CD4-positive, alpha-beta memory T cell (primary cell): Measurements from ENCODE around the gene RPL22. TPM values are rescaled to one million over a fixed set of nuclear protein-coding genes. Genes with fewer than 3 reads are reported as not detected.

ENCODE experiments used
- CTCF ChIA-PET: fragments of 350-600 bp; sonication (Branson Sonifier 250); formaldehyde crosslinking; loops from one replicate; lab custom pipeline; 2021; ENCODE audit warnings: inconsistent platforms; ENCODE audit not compliant: partially characterized antibody; lab: Charles Lee
- POLR2A ChIA-PET: fragments of 350-600 bp; sonication (Branson Sonifier 250); formaldehyde crosslinking; loops from one replicate; lab custom pipeline; 2021; ENCODE audit not compliant: partially characterized antibody; lab: Charles Lee
- DNase-seq, 5 donors: peaks; one replicate each; pipeline versions ENCODE4 v3.0.0 to v3.0.0-alpha.2; 2020 to 2022; ENCODE audit warnings: mixed read lengths in 1 of 5
- H3K27ac ChIP-seq: one replicate; pipeline ENCODE4 v1.7.0; 2013; ENCODE audit warnings: low read depth, low read length
- H3K27me3 ChIP-seq: 2 replicates; pipeline ENCODE4 v1.7.0; 2013; ENCODE audit warnings: mild to moderate bottlenecking, low read length, moderate library complexity; ENCODE audit not compliant: insufficient read depth
- H3K36me3 ChIP-seq: 2 replicates; pipeline ENCODE4 v1.7.0; 2013; ENCODE audit warnings: mild to moderate bottlenecking, low read length, moderate library complexity; ENCODE audit not compliant: insufficient read depth
- H3K4me1 ChIP-seq: 2 replicates; pipeline ENCODE4 v1.7.0; 2013; ENCODE audit warnings: mild to moderate bottlenecking, low read length, moderate library complexity; ENCODE audit not compliant: insufficient read depth
- H3K4me3 ChIP-seq, 2 donors: one replicate each; pipeline ENCODE4 v1.7.0; 2013; ENCODE audit warnings: low read length in 2 of 2, mild to moderate bottlenecking in 1 of 2
- H3K9me3 ChIP-seq, 2 donors: one replicate each; pipeline ENCODE4 v1.7.0; 2013; ENCODE audit warnings: low read length in 2 of 2, control low read depth in 1 of 2; ENCODE audit not compliant: control insufficient read depth in 1 of 2
- H3K27ac Mint-ChIP-seq, 7 donors: one replicate each; pipeline ENCODE4 v1.8.0; 2020 to 2021; ENCODE audit warnings: mixed read lengths in 7 of 7, mild to moderate bottlenecking in 6 of 7, inconsistent platforms in 3 of 7, moderate library complexity in 3 of 7
- H3K27me3 Mint-ChIP-seq, 2 donors: one replicate each; pipeline ENCODE4 v1.8.0; 2020 to 2021; ENCODE audit warnings: mixed read lengths in 2 of 2
- H3K36me3 Mint-ChIP-seq, 2 donors: one replicate each; pipeline ENCODE4 v1.8.0; 2020 to 2021; ENCODE audit warnings: mixed read lengths in 2 of 2, inconsistent platforms in 1 of 2, mild to moderate bottlenecking in 1 of 2
- H3K4me1 Mint-ChIP-seq, 4 donors: one replicate each; pipeline ENCODE4 v1.8.0; 2020 to 2021; ENCODE audit warnings: mixed read lengths in 4 of 4, mild to moderate bottlenecking in 1 of 4
- H3K4me3 Mint-ChIP-seq, 8 donors: one replicate each; pipeline ENCODE4 v1.8.0; 2020 to 2021; ENCODE audit warnings: mixed read lengths in 8 of 8, mild to moderate bottlenecking in 7 of 8, moderate library complexity in 6 of 8, inconsistent platforms in 3 of 8
- H3K9me3 Mint-ChIP-seq, 8 donors: one replicate each; pipeline ENCODE4 v1.8.0; 2020 to 2021; ENCODE audit warnings: mixed read lengths in 8 of 8, mild to moderate bottlenecking in 5 of 8, inconsistent platforms in 3 of 8, moderate library complexity in 1 of 8
- intact Hi-C: fragments of 100-400 bp; cut with micrococcal nuclease; formaldehyde crosslinking; loops from one replicate; pipeline ENCODE4 v1.15.1; 2023
- polyA plus RNA-seq, 2 donors: library from polyadenylated mRNA; unstranded; fragments of 300-500 nt; fragmentation: Illumina TruSeq; gene quantifications; one replicate each; pipeline ENCODE4 v1.2.3, GENCODE V29; 2021
- total RNA-seq, 2 experiments: library from RNA; stranded (reverse); gene quantifications; one replicate each; pipeline ENCODE4 v1.2.3, GENCODE V29; 2021

RPL22 gene
- total and polyA plus RNA-seq, 4 experiments from 2014 or later = 215 to 503 (median 375) TPM

DNA sequence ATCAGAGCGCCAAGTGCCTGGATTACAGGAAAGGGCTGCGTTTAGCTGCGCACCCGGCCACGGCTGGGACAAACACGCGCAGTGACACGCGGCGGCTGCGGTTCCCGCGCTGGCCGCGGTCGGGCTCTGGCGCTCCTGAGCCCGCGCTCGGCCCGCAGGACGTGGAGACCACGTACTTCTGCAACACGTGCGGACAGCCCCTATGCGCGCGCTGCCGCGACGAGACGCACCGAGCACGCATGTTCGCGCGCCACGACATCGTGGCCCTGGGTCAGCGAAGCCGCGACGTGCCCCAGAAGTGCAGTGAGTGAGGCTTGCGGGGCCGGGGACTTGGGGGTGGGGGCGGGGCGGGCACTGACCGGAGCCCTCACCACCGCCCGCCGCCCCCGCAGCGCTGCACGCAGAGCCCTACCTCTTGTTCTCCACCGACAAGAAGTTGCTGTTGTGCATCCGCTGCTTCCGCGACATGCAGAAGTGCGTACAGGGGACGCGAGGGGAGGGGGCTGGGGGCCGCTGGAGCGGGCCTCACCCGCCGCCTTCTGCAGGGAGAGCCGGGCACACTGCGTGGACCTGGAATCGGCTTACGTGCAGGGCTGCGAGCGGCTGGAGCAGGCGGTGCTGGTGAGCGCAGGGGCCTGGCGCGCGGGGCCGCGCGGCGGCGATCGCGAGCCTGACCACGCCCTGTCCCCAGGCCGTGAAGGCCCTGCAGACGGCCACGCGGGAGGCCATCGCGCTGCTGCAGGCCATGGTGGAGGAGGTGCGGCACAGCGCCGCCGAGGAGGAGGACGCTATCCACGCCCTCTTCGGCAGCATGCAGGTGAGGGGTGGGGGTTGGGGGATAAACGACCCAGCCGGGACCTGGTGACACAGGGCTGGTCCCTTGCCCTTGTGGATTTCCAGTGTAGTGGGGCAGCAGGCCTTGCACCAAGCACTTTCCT, 9.6 kb upstream of the RPL22 start:
- Histone ChIP-seq H3K27ac (no peak overlapping the region), H3K4me1 (peaks cover 25% of the 10 kb centered on the region), H3K4me3 (peak overlapping the region in 1 of 2 donors; percentile 24), H3K9me3 (no peaks in the 10 kb centered on the region), H3K27me3 (no peaks in the 10 kb centered on the region), H3K36me3 (no peaks in the 10 kb centered on the region)
- POLR2A ChIA-PET = interaction anchor here (1.0 to 1.3 kb wide), 2 partner anchors 19 to 36 kb away, joined by 3 to 4 read pairs; no protein-coding TSS in a partner anchor
- peak in 2 of 5 donors; percentile 16 for DNase-seq
- Mint-ChIP-seq H3K27me3 (peaks cover 0 to 3% of the 10 kb centered on the region in 2 donors), H3K27ac (peak overlapping the region in 1 of 7 donors; percentile 75), H3K4me1 (peaks cover 2 to 27% (median 9%) of the 10 kb centered on the region in 4 donors), H3K9me3 (no peaks in the 10 kb centered on the region), H3K4me3 (peak overlapping the region; percentile 60 to 74 (median 66)), H3K36me3 (no peaks in the 10 kb centered on the region)
- CTCF ChIA-PET = interaction anchor here (1.2 kb wide), 1 partner anchor 11 kb away, joined by 3 read pairs; no protein-coding TSS in a partner anchor
- intact Hi-C loops = loop anchor here (5.0 kb wide), 1 partner anchor 38 kb away; no protein-coding TSS in a partner anchor

DNA sequence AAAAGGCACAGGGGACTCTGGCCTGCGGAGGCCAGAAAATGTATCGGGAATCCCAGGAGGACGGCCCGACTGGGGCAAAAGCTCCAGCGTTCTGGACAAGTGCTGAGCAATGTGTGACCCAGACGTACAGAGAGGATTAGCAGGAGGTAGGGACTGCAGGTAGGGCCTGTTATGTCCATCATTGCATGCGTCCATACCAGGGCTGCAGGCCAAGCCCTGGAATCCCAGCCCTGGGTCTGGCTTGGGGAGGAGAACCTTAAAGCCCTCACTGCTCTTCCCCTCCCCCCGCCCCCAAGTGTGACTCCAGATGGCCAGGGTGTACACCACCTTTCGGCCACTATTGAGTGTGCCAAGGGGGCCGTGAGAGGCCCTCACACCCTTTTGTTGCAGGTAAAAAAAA, 8.5 kb upstream of the RPL22 start:
- H3K9me3 Mint-ChIP-seq = no peaks in the 10 kb centered on the region
- no peaks in the 10 kb centered on the region for H3K36me3 Mint-ChIP-seq

DNA sequence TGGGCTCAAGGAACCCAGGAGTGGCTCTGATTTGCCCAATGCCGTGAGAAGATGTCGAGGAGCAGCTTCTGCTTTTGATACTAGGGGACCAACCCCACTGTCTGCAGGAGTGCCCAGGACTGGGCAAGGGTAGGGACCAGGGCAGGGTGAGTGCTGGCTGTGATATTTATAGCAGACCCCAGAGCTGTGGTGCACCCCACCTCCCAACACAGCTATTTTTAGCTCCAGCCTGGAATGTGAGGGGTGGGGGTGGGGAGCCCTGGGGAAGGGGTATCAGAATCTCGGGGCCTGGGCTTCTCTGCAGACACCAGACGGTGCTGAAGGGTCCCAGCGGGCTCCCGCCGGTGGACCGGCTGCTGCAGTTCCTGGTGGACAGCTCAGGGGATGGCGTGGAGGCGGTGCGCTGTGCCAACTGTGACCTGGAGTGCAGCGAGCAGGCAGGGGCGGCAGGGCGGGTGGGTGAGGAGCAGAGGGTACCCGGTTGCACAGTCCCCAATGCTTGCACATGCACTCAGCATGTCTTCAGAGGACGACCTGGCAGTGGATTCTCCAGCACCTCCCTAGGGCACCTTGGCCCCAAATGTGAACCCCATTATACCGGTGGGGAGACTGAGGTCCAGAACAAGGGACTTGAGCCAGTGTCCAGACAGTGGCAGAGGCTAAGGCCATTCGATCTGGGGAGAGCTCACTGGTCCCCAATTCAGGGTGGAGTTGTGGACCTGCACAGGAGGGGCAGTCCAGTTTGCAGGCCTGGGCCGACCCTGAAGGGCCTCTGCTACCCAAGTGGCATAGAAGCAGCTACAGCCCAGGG, 7.9 kb upstream of the RPL22 start:
- H3K27ac ChIP-seq = no peak overlapping the region
- H3K27me3 Mint-ChIP-seq = peaks cover 0 to 3% of the 10 kb centered on the region in 2 donors
- no peaks in the 10 kb centered on the region for H3K36me3 Mint-ChIP-seq
- no peaks in the 10 kb centered on the region for H3K9me3 ChIP-seq
- H3K9me3 Mint-ChIP-seq = no peaks in the 10 kb centered on the region
- intact Hi-C loops = loop anchor here (5.0 kb wide), 1 partner anchor 40 kb away; no protein-coding TSS in a partner anchor
- peak overlapping the region; percentile 61 to 83 (median 70) for H3K4me3 Mint-ChIP-seq
- DNase-seq = no peak
- CTCF ChIA-PET = interaction anchor here (0.5 to 4.6 kb wide), 4 partner anchors 13 to 428 kb away, joined by 3 to 20 read pairs (median 4); partner anchors contain the start of gene ICMT
- H3K4me1 Mint-ChIP-seq = peaks cover 2 to 27% (median 9%) of the 10 kb centered on the region in 4 donors
- H3K4me3 ChIP-seq = no peak overlapping the region
- H3K27me3 ChIP-seq = no peaks in the 10 kb centered on the region
- H3K27ac Mint-ChIP-seq = peak overlapping the region in 2 of 7 donors; percentile 31 to 65
- POLR2A ChIA-PET = interaction anchor here (0.6 to 1.9 kb wide), 6 partner anchors 9 to 283 kb away, joined by 3 to 8 read pairs (median 4); no protein-coding TSS in a partner anchor
- no peaks in the 10 kb centered on the region for H3K36me3 ChIP-seq
- H3K4me1 ChIP-seq = peaks cover 25% of the 10 kb centered on the region

More for the DNA sequence above, 8.5 kb upstream of the RPL22 start:
- intact Hi-C loops = loop anchor here (5.0 kb wide), 1 partner anchor 39 kb away; no protein-coding TSS in a partner anchor
- DNase-seq = no peak
- H3K27ac ChIP-seq = no peak overlapping the region
- H3K9me3 ChIP-seq = no peaks in the 10 kb centered on the region
- no peaks in the 10 kb centered on the region for H3K36me3 ChIP-seq
- peaks cover 25% of the 10 kb centered on the region for H3K4me1 ChIP-seq
- Mint-ChIP-seq H3K27me3 (peaks cover 0 to 3% of the 10 kb centered on the region in 2 donors), H3K4me3 (peak overlapping the region in 5 of 8 donors; percentile 29 to 68 (median 51)), H3K4me1 (peaks cover 2 to 27% (median 9%) of the 10 kb centered on the region in 4 donors), H3K27ac (peak overlapping the region in 1 of 7 donors; percentile 65)
- ChIA-PET POLR2A (interaction anchor here (0.6 to 1.3 kb wide), 5 partner anchors 10 to 283 kb away, joined by 3 to 4 read pairs (median 3); no protein-coding TSS in a partner anchor), CTCF (interaction anchor here (1.2 to 4.6 kb wide), 2 partner anchors 13 to 28 kb away, joined by 3 to 20 read pairs; partner anchors contain the start of gene ICMT)
- H3K27me3 ChIP-seq = no peaks in the 10 kb centered on the region
- no peak overlapping the region for H3K4me3 ChIP-seq

- no peaks in the 10 kb centered on the region for H3K9me3 ChIP-seq
- H3K36me3 Mint-ChIP-seq = no peaks in the 10 kb centered on the region
- no peaks in the 10 kb centered on the region for H3K9me3 Mint-ChIP-seq
- peaks cover 0 to 3% of the 10 kb centered on the region in 2 donors for H3K27me3 Mint-ChIP-seq
- H3K4me3 Mint-ChIP-seq = peak overlapping the region; percentile 56 to 83 (median 70)
- ChIA-PET CTCF (interaction anchor here (0.5 to 4.6 kb wide), 7 partner anchors 9 to 427 kb away, joined by 3 to 20 read pairs (median 3); partner anchors contain the start of genes ICMT and NOL9), POLR2A (interaction anchor here (1.1 to 1.9 kb wide), 3 partner anchors 29 to 213 kb away, joined by 4 to 8 read pairs (median 5); partner anchors contain the start of gene ICMT)
- intact Hi-C loops = loop anchor here (5.0 kb wide), 1 partner anchor 41 kb away; no protein-coding TSS in a partner anchor
- no peak overlapping the region for H3K27ac ChIP-seq
- no peaks in the 10 kb centered on the region for H3K36me3 ChIP-seq
- peaks cover 2 to 27% (median 10%) of the 10 kb centered on the region in 4 donors for H3K4me1 Mint-ChIP-seq
- peak overlapping the region in 1 of 2 donors; percentile 67 for H3K4me3 ChIP-seq
- DNase-seq = no peak
- peaks cover 25% of the 10 kb centered on the region for H3K4me1 ChIP-seq
- no peaks in the 10 kb centered on the region for H3K27me3 ChIP-seq
- H3K27ac Mint-ChIP-seq = peak overlapping the region in 2 of 7 donors; percentile 30 to 35
Measured at GRCh38 chr1:6206520-6206855, 7.1 kb upstream of the RPL22 start.

DNA sequence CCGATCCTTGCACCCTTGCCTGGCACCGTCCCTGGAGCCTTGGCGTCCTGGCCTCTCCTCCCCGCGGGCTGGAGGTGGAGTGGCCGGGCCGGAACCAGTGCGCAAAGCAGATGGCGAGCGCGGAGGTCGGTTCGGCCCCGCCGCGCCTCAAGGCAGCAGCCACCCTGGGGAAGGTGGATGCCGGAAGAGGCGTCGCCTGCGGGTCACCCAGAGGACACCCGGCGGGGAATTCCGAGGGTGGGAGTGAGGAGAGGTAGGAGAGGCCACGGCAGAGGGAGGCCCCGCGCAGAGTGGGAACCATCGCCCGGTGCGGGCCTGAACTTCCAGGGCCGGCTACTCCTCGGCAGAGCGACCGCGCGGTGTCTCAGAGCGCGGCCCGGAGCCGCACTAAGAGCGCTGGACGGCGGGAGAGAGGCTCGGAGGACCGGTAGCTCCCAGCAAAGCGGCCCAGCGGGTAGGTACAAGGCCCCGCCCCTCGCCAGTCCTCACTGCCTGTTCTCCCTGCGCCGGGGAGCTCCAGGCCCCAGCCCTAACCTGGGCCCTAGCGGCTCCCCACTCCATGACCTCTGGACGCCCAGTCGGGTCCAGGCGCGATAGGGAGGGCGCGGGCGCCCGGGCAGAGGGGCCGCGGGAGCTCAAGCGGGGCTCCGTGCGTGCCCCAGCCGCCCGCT, 6.6 kb upstream of the RPL22 start, which contains the start of gene RNF207:
Gene RNF207 (plus strand): TSS at position 271 of the 671 bp plus-strand sequence. CDS start 417 bp downstream, outside the sequence.
- H3K4me3 ChIP-seq = peak within 1 kb of the TSS; percentile 67 to 73
- peak within 1 kb of the TSS; percentile 38 for H3K27ac ChIP-seq
- peaks cover 25% of the 10 kb centered on the region for H3K4me1 ChIP-seq
- H3K9me3 Mint-ChIP-seq = no peaks in the 10 kb centered on the region
- ChIA-PET POLR2A (interaction anchor here (1.1 to 1.9 kb wide), 3 partner anchors 30 to 213 kb away, joined by 4 to 8 read pairs (median 5); partner anchors contain the start of gene ICMT), CTCF (interaction anchor here (0.8 to 4.6 kb wide), 7 partner anchors 9 to 349 kb away, joined by 3 to 20 read pairs (median 3); partner anchors contain the start of genes ICMT and NOL9)
- no peaks in the 10 kb centered on the region for H3K27me3 ChIP-seq
- H3K4me3 Mint-ChIP-seq = peak within 1 kb of the TSS; percentile 73 to 85 (median 79)
- peak within 1 kb of the TSS in 4 of 7 donors; percentile 16 to 35 (median 30) for H3K27ac Mint-ChIP-seq
- peaks cover 0 to 3% of the 10 kb centered on the region in 2 donors for H3K27me3 Mint-ChIP-seq
- H3K4me1 Mint-ChIP-seq = peaks cover 3 to 31% (median 11%) of the 10 kb centered on the region in 4 donors
- no peaks in the 10 kb centered on the region for H3K9me3 ChIP-seq
- intact Hi-C loops = loop anchor here (5.0 kb wide), 1 partner anchor 41 kb away; no protein-coding TSS in a partner anchor
- peak; percentile 50 to 78 (median 58) for DNase-seq
- H3K36me3 ChIP-seq = no peaks in the 10 kb centered on the region
- no peaks in the 10 kb centered on the region for H3K36me3 Mint-ChIP-seq
